PC-3 (cell line): ENCODE data around the gene NIF3L1.

Experiments used
- CTCF ChIP-seq: fragments of 300-600 bp; sonication (generic); conservative IDR thresholded peaks from 2 replicates; pipeline ENCODE4 v1.5.1; 2017; ENCODE audit warnings: antibody characterized with exemption, low read depth, mild to moderate bottlenecking, low read length
- EZH2phosphoT487 ChIP-seq: fragments of 300-600 bp; sonication (generic); IDR thresholded peaks from 2 replicates; pipeline ENCODE4 v1.6.1; 2018; ENCODE audit warnings: mild to moderate bottlenecking, antibody characterized with exemption, low read length, borderline replicate concordance

DNA sequence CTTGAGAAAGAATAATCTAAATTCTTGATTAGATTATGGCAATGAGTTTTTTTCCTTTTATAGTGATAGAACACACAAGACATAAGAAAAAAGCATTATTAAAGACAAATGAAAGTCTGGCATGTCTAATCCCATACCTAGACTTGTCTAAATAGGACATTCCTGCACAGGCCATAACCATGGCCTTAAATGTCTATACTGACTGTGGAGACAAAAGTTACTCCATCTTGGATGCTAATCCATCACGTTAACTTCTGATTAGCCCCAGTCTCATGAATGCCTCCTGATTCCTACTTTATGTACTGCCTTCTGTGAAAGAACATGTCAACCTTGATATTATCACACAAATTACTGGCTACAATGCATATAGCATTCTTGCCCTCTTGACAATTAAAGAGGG lies 50.7 kb downstream of the NIF3L1 start:
- TF ChIP-seq CTCF (no peak), EZH2phosphoT487 (no peak)
